GM12874 (cell line): ENCODE data around the gene NEIL3.

Experiments
- TF ChIP-seq, protein P1 (sequence below): IDR thresholded peaks from 2 replicates; pipeline ENCODE4 v1.5.1; 2011; ENCODE audit warnings: low read depth, mild to moderate bottlenecking, control low read depth, low read length, moderate library complexity; ENCODE audit not compliant: insufficient read depth

NEIL3 gene

DNA sequence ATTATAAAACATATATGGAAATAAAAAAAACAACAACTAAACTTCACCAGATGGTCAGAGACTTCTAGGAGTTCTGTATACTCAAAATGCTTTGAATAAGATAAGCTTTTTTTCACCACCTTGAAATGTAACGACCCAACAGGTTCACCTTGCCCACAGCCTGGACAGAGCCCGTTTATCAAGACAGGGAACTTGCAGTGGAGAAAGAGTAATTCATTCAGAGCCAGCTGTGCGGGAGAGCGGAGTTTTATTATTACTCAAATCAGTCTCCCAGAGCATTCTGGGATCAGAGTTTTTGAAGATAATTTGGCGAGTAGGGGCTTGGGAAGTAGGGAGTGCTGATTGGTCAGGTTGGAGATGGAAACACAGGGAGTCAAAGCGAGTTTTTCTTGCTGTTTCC is 94.1 kb downstream of the NEIL3 start:
- TF ChIP-seq, protein P1, sequence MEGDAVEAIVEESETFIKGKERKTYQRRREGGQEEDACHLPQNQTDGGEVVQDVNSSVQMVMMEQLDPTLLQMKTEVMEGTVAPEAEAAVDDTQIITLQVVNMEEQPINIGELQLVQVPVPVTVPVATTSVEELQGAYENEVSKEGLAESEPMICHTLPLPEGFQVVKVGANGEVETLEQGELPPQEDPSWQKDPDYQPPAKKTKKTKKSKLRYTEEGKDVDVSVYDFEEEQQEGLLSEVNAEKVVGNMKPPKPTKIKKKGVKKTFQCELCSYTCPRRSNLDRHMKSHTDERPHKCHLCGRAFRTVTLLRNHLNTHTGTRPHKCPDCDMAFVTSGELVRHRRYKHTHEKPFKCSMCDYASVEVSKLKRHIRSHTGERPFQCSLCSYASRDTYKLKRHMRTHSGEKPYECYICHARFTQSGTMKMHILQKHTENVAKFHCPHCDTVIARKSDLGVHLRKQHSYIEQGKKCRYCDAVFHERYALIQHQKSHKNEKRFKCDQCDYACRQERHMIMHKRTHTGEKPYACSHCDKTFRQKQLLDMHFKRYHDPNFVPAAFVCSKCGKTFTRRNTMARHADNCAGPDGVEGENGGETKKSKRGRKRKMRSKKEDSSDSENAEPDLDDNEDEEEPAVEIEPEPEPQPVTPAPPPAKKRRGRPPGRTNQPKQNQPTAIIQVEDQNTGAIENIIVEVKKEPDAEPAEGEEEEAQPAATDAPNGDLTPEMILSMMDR, result no peak

DNA sequence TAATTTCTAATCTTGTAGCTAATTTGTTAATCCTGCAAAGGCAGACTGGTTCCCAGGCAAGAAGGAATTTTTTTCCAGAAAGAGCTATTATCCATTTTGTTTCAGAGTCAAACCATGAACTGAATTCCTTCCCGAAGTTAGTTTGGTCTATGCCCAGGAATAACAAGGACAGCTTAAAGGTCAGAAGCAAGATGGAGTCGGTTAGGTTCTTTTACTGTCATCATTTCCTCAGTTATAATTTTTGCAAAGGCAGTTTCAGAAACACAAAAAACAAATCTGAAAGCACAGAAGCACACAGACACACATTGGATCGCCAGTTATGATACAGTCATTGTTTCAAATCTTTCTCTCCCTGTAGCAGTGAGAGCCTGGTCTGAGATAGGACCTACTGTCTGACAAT is 94.7 kb downstream of the NEIL3 start:
- TF ChIP-seq, protein P1, result no peak

DNA sequence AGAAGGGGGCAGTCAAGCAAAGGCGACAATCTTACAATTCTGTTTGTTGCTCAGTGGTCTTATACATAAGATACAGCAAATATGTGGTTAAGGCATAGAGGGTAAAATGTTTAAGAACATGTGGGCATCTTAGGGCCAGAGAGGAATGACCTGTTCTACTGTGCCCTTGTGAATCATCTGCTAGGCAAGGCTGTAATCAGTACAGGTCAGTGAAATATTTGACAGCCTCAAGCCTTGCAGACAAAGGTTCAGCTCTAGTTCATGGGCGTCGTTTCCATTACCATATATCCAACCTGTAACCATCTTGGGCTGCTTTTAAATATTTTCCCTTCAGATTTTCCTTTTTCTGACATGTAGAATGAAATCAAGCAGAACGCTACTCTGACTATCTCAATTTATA is 95.3 kb downstream of the NEIL3 start:
- TF ChIP-seq, protein P1, result no peak

DNA sequence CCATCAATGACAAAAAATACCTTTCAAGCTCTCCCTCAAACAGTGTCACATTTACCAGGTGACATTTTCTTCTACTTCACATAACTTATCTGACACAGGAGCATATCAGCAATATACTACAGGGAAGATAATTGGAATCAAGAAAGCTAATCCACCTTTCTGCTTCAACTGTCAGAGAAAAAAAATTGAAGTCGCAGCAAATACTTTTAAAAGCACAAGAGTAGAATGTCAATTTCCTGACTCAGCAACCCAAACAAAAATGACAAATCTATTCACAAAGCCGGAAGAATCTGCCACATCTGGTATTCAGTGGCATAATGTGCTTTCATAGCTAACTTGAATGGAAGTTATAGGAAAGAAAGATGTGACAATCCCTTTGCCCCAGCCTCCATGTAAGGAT is 95.8 kb downstream of the NEIL3 start:
- TF ChIP-seq, protein P1, result no peak

DNA sequence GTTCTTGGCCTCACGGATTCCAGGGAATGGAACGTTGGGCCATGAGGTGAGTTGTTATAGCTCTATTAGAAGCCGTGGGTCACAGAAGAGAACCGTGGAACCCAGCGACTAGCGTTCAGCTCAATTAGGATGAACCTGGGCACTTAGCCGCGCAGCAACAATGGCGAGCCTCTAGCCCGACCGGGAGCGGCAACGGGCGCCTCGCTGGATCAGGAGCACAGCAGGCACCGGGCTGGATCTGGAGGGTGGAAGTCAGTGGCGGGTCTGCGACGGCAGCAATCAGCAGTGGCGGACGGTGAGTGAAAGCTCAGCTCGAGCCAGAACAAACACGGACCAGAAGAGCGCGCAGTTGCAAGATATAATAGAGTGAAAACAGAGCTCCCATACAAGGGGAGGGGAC is 98.3 kb downstream of the NEIL3 start:
- TF ChIP-seq, protein P1, result no peak

DNA sequence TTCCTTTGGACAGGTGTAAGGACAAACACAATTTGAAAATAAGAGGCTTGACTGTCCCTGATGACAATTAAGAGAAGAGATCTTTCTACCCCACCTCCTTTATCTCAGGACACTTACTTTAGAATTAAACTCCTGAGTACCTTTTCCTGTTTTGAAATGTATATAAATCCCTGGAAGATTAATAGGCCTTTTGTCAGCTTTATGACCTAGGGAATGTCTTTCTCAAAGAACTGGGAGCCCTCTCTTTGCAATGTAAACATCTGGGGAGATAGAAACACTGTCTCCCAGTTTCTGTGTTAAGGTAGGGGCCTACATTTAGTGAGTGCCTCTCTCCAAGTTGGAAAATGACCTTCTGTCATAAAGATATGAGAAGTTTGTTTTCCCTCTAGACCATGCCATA is 100.9 kb downstream of the NEIL3 start:
- TF ChIP-seq, protein P1, result no peak

DNA sequence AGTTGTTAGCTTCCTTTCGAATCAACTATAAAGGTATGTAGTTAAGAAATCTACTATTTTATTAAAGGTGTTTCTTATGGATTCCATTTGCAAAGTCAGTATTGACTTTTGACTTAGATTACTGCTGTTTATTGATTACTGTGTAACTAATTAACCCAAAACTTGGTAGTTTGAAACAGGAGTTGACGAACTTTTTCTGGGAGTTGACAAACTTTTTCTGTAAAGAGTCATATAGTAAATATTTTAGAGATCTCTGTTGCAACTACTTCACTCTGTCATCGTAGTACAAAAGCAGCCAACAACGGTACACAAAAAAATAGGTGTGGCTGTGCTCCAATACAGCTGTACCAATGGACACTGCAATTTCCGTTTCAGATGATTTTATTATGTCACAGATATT is 102.3 kb downstream of the NEIL3 start:
- TF ChIP-seq, protein P1, result no peak
